ACHN (cell line): Measurements from ENCODE around the gene AFF1.
A peak's percentile ranks its signal among the peaks of the same experiment; 100 is the strongest.

Experiments
- DNase-seq: peaks from one replicate; pipeline ENCODE4 v3.0.0-alpha.2; 2015
- in situ Hi-C: cut with HindIII; loops from 2 replicates; pipeline ENCODE4 v1.10.0; 2017; ENCODE audit warnings: low sequenced_read_pairs, low pct_ligation_motif_present, low pct_unique_long_range_greater_than_20kb

Gene AFF1

DNA sequence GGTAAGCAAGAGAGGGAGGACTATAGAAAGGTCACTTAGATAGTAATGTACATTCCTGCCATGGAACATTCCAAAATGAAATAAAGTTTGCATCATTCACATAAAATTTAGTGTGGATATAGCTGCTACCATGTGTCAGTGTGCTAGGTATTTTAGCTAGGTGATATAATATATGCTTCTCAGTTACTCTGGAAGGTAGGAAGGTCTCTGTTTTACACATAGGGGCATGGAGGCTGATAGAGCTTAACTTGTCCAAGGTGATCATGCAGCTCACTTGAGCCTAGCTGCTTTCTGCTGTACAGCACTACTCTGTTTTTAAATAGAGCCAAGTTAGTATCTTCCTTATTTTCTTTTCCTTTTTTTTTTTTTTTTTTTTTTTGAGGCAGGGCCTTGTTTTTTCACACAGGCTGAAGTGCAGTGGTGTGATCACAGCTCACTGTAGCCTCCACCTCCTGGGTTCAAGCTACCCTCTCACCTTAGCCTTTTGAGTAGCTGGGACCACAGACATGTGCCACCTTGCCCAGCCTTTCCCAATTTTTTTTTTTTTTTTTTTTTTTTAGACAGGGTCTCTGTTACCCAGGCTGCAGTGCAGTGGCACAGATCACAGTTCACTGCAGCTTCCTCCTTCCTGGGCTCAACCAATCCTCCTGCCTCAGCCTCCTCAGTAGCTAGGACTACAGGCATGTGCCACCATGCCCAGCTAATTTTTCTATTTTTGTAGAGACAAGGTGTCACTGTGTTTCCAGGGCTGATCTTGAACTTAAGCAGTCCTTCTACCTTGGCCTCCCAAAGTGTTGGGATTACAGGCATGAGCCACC, 10.4 kb downstream of the AFF1 start:
- in situ Hi-C loops = no loop called here
- DNase-seq = no peak

DNA sequence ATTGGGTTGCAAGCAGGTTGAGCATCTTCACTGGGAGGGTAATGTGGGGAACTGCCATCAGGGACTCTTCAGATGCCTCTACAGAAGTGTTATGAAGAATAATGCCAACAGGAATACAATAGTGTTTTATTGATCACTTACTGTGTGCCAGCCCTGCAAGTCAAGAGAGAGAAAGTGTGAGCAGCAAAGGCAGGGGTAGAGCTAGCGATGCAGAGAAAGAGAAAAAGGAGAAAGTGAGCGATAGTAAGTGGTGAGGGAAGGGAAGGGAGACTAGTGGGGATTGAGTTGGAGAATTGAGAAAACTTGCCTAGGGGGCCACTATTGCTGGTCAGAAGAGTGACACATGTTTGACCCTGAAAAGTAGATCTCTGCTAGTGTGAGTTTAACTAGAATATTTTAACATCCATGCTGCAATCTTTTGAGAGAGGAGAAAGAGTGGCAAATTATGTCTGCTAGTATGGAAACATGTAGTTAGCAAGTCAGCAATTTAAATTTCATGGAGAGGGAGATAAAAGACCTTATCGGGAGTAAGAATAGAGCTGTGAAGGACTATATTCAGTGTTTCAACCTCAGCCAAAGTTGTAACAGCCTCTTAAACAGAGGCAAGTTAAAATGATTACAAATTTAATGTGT, 12.2 kb downstream of the AFF1 start:
- in situ Hi-C loops = no loop called here
- DNase-seq = no peak

DNA sequence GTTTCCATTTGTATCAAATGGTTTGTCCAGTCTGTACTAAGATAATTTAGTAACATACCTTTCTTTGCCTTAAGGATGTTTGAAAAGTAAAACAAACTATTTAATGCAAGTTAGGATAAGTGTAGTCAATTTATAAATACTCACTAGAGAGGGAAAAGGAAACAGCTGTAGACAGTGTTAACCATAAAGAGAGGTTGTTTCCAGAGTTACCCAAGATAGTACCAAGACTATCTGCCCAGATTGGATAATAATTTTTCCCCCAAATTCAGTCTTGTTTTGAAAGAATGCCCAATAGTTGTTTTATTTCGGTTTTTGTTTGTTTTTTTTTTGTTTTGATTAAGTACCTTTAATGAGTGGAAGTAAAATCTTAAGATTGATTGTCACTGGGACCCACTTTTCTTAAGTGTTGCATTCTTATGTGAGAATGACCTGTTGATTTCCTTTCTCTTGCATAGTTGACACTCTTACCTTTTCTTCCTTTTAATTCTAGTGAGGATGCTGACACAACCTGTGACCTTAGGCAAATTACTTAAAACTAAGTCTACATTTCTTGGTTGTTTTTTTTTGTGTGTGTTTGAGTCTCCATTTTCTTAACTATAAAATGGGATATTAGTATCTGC, 12.8 kb downstream of the AFF1 start:
- no peak for DNase-seq
- in situ Hi-C loops = no loop called here

DNA sequence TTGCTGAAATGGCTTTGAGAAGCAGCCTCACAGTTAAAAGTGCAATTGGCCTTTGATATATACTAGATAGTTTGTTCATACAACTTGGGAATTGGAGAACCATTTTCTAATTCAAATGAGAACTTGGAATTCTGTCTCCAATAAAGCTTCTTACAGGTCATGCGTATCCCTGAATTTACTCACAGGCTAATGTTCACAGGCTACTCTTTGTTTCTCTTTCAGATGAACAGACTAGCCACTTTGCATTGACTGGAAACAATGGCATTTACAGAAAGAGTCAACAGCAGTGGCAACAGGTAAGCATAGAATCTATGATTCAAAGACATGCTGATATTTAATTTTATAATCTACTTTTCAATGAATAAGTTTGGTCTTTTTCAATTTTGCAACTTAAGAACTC, 13.5 kb downstream of the AFF1 start:
- no peak for DNase-seq
- in situ Hi-C loops = no loop called here

DNA sequence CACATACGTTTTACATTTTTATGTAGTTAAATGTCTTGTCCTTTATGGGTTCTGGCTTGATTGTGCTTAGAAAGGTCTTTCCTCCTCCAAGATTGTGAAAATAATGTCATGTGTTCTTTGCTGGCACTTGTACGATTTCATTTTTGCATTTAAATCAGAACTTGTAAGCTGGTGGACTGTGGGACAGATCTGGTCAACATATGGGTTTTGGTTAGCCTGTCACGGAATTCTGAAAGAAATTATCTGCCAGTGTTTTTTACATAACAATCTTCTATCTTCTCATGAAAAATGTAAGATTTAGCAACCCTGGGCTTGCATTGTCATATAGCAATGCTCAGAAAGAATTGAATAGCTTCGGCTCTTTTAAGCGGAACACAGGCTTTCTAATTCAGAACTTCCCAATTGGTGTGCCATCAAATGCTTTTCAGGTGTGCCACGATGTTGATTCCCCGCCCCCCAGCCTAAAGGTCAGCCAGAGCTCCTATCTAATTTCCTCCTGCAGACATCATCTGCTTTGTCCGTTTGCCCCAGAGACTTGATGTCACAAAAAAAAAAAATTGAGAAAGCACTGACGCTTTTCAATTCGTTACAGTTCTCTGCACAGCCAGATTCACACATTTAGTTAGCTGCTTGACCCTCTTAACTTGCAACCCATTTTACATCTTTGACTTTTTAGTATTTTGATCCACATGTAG, 16.2 kb downstream of the AFF1 start:
- in situ Hi-C loops = no loop called here
- no peak for DNase-seq

DNA sequence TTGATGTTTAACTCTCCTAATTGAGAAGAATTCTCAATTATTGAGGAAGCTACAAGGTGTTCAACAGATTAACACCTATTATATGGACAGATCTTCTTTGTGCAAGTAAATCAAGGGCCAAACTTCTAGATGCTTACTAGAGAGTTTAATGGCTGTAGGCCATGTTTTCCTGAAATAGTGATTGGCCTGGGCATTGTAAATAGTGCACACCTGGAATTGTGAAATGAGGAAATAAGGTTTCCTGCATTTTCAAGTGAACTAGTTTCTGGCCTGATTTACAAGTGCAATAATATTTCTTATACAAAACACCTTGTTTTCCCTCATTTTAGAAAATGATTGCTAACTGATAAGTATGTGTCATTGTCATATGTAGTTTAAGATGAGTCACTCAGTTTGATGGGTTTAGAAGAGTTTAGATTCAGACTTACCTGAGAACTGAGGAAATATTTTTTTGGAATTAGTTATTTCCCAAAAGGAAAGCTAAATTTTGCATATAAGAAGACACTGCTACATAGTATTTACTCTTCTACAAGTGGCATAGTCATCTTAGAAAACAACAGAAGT, 21.2 kb downstream of the AFF1 start:
- no peak for DNase-seq
- in situ Hi-C loops = no loop called here

DNA sequence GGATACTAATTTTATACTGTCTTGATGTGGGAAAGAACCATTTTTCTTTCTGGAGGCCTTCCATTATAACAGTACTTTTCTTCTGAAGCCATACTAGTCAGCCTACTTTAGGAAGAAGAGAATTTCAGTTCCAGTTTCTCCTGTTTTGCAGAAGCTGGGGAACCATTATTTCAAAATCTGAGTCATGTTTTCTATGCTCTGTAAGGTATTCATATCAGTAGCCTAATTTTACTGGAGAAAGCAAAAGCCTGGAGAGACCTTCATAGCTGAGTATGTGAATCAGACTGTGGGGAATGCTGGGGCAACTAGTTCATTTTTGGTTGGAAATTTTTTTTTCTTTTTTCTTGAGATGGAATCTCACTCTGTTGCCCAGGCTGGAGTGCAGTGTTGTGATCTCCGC, 22.4 kb downstream of the AFF1 start:
- in situ Hi-C loops = no loop called here
- no peak for DNase-seq

DNA sequence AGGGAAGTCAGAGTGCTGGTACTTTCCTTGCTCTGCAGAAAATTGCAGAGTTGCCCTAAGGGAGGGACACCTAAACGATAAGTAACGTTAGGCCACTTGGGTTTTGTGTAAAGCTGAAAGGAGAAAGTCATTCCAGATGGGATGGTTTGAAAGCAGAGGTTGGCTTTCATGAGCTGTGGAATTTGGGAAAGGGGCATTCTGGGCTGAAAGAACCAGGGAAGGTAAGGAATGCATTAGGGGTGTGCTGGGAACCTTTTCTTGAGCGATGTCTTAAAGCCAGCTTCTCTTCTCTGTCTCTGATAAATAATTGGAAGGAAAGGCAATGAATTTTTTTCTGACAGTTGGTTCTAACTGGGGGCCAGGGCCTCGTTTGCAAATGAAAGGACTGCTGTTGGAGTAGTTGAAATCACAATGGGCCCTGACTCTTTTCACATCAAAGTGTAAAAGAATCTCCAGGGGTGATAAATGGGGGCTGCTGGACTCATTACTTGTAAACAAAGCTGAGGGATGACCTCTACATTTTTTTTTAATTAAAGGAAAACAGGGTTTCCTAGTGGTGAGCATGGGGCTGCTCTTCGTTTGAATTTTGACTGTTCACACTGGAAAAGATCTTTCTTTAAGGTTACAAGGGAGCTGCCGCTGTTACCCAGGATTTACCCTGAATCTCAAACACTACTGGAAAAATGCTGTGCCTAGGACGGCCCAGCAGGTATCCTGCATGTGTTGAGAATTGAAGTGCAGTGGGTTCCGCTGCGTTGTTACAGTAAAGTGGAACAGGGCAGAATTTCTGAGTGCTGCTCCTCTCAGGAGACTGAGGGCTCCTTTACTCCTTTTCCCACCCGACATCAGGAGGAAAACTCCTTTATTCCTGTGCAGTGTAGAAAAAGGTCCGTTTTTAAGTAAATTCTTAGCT, 25.0 kb downstream of the AFF1 start:
- in situ Hi-C loops = no loop called here
- no peak for DNase-seq

DNA sequence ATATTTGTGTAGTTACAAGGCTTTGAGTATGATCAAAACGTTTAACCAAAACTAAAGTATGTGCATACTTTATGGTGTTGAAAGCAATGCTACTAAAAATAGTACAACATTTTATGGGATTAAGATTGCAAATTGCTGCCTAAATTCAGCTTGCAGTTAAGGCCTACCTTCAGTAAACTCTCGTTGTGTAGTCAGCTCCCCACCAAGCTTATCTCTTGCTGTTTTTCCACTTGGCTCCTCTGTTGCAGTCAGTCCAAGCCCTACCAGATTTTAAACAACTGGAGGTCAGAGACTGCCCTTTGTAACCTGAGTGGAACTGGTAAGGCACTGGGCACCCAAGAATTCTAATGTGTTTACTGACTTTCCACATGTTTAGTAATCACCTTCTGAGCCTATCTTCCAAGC, 25.7 kb downstream of the AFF1 start:
- no peak for DNase-seq
- in situ Hi-C loops = no loop called here

DNA sequence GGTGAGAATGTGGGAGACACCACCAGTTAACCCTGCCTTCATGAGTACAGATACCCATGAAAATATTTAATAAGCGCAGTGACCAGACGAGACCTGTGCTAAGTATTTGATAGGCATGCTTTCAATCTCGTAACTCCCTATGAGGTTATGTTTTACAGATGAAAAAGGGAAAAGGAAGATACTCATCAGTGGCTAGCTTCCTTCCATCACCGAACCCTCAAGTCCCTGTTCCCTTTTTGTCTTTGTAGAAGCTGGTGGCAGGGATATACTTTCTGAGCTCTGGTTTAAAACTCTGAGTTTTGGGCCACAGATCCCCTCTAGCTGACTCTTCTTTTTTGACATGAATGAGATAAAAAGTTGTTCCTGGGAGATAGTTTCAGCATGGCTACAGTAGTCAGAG, 26.3 kb downstream of the AFF1 start:
- in situ Hi-C loops = no loop called here
- no peak for DNase-seq

DNA sequence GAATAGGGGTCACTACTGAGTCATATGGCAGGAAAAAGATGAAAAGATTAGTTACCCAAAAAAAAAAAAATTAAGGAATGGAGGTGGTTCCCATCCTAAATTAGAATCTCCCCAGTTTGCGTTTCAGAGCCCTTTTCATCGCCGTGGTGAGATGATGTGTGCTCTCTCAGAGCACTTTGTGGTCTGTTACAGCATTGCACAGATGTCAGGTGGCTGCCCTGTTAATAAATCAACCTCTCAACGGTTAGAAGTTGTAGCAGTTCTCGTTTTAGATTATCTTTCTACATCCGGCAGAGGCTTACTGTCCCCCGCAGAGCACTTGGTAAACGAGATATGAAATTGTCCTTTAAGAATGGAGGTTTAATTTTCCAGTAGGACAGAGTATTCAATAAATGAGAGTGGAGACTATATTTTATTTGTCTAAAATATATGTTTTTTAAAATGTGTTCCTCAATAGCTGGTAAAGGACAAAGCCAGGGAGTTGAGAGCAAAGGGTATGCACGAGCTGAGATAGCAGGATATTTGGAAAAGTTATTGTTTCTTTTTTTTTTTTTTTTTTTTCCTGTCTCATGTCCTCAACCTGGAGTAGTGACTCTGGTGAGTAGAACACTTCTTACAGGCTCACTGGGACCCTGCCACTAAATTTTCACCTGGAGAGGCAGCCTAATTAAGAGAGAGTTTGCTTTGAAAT, 26.9 kb downstream of the AFF1 start:
- in situ Hi-C loops = no loop called here
- peak; percentile 83 for DNase-seq

DNA sequence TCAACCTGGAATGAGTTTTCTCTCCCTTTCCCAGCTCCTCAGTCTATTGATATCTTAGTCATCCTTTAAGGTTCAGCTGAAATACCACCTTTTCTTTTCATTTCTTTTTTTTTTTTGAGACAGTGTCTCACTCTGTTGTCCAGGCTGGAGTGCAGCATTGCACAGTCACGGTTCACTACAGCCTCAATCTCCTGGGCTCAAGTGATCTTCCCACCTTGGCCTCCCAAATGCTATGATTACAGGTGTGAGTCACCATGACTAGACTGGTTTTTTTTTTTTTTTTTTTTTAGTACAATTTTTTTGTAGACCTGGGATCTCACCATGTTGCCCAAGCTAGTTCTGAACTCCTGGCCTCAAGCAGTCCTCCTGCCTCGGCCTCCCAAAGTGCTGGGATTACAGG, 28.9 kb downstream of the AFF1 start:
- in situ Hi-C loops = no loop called here
- DNase-seq = peak; percentile 38

DNA sequence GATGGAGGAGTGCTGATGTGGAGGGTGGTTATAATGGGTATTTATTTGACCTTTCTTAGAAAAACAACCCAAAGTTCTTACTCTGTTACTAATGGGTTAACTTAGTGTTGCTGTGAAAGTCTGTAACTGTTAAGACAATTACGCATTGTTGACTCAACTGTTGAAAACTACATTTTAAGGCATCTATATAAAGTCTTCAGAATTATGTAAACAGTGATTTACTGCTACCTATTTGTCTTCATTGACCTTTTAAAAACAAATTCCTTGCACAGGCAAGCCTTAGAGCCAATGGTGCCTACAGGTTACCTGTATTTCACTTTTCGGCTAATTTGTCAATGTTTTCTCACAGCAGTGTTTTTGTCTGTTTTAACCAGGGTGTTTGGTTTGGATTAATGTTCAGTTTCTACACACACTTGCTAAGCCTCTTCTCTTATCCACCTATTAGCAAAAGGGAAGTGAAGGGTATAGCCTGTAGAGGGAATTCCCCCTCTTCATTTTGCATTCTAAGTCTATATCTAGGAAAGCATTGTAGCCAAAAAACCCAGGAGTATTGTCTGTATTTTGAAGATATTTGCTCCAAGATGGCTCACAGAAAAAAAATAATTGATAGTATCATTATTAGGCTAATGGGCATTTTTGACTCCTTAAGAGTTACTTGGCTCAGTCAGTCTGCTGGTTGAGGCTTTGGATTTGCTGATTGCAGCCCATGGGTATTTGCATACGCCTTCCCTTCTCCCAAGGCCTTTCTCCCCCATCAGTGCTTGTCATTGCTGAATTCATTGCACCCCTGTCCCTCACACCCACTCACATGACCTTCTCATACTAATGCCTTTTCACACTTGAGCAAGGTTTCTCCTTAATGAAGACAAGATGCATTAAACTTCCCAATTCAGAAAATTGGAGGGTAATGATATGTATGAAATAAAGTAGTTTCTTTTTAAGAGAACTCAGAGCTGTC, 30.5 kb downstream of the AFF1 start:
- in situ Hi-C loops = no loop called here
- DNase-seq = no peak

DNA sequence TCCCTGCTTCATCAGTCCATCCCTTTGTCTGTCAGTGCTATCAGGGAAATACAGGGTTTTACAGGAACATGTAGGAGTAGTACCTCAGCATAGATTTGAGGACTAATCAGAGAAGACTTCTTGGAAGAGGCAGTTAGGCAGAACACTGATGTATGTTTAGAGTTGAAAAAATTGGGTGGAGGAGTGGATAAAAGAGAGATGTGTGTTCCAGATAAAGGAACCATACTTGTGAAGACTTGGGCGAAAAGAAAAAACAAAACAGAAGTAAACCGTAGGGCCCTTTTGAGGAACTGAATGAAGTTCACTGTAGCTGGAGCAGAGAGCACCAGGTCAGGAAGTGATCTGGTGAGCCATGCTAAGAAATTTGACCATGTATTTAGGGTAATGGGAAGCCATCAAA, 32.3 kb downstream of the AFF1 start:
- in situ Hi-C loops = no loop called here
- no peak for DNase-seq

DNA sequence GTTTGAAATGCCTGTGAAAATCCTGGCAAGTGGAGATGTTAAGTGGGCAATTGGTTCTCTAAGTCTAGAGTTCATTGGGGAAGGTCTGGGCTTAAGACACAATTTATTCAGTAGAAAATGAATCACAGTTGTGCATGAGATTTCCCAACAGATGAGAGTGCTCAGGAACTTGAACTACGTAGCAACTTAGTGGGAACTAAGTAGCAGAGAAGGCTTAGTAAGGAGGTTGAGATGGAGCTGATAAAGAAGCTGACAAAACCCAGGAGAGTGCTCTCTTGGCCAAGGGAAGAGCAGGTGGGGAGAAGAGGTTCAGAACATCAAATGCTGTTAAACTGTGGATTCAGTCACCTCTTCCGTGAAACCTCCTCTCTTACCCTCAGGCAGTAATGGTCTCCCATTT, 33.0 kb downstream of the AFF1 start:
- DNase-seq = no peak

DNA sequence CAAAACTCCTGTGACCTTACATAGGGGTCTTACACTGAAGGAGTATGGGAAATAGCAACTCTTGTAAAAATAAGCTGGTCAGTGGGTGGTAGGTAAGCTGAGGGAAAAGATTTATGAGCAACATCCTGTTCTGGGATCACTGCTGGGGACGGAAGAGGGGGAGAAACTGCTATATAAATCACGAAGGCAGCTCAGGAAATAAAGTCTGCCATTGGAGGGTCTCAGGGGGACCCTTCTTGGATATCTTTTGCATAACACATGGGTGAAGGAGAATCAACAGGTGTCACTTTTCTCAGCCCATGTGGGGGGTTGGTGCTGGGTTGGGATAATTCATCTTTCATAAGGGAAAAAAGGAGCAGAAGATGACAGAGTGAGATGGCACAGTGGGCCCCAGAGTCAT, 33.7 kb downstream of the AFF1 start:
- no peak for DNase-seq
- in situ Hi-C loops = no loop called here

More for the DNA sequence above, 33.0 kb downstream of the AFF1 start:
- in situ Hi-C loops = no loop called here
